ENCODE results near the gene ZW10.
"Not testable (repeated sequence)": the region's sequence is repeated elsewhere in the genome, so short reads cannot be mapped to it uniquely, and the experiment has no call there.

ZW10 gene

GRCh38 chr11:113725913-113726312 lies 47.6 kb downstream of the ZW10 start:
- no peak for TF ChIP-seq CTCF (conservative IDR thresholded peaks at IDR 0.05; ENCODE audit: low read depth, low read length)
- H3K4me3 ChIP-seq (ENCODE audit: low read depth, low read length): no peak overlapping the region
- DNase-seq (ENCODE audit: low read depth): no peak

- DNase-seq (ENCODE audit: low read depth): no peak
- H3K4me3 ChIP-seq (ENCODE audit: low read depth, low read length): no peak overlapping the region
- TF ChIP-seq CTCF (conservative IDR thresholded peaks at IDR 0.05; ENCODE audit: low read depth, low read length): peak; percentile 11
Observed at GRCh38 chr11:113725407-113725806, 48.1 kb downstream of the ZW10 start.

- no peak for TF ChIP-seq CTCF (conservative IDR thresholded peaks at IDR 0.05; ENCODE audit: low read depth, low read length)
- no peak for DNase-seq (ENCODE audit: low read depth)
- H3K4me3 ChIP-seq (ENCODE audit: low read depth, low read length): no peak overlapping the region
Observed at GRCh38 chr11:113724778-113725177, 48.7 kb downstream of the ZW10 start.

GRCh38 chr11:113723787-113724186 lies 49.7 kb downstream of the ZW10 start:
- TF ChIP-seq CTCF (conservative IDR thresholded peaks at IDR 0.05; ENCODE audit: low read depth, low read length): no peak
- no peak for DNase-seq (ENCODE audit: low read depth)
- no peak overlapping the region for H3K4me3 ChIP-seq (ENCODE audit: low read depth, low read length)

GRCh38 chr11:113722934-113723333 lies 50.6 kb downstream of the ZW10 start:
- TF ChIP-seq CTCF (conservative IDR thresholded peaks at IDR 0.05; ENCODE audit: low read depth, low read length): no peak
- no peak overlapping the region for H3K4me3 ChIP-seq (ENCODE audit: low read depth, low read length)
- DNase-seq (ENCODE audit: low read depth): no peak

GRCh38 chr11:113722221-113722620 lies 51.3 kb downstream of the ZW10 start:
- DNase-seq (ENCODE audit: low read depth): no peak
- H3K4me3 ChIP-seq (ENCODE audit: low read depth, low read length): no peak overlapping the region
- no peak for TF ChIP-seq CTCF (conservative IDR thresholded peaks at IDR 0.05; ENCODE audit: low read depth, low read length)

- H3K4me3 ChIP-seq (ENCODE audit: low read depth, low read length): no peak overlapping the region
- no peak for TF ChIP-seq CTCF (conservative IDR thresholded peaks at IDR 0.05; ENCODE audit: low read depth, low read length)
- DNase-seq (ENCODE audit: low read depth): peak; percentile 19
Observed at GRCh38 chr11:113721462-113722066, 51.9 kb downstream of the ZW10 start.

- H3K4me3 ChIP-seq (ENCODE audit: low read depth, low read length): not testable (repeated sequence)
Observed at GRCh38 chr11:113720478-113720877, 53.0 kb downstream of the ZW10 start.

More at GRCh38 chr11:113720478-113720877, 53.0 kb downstream of the ZW10 start:
- DNase-seq (ENCODE audit: low read depth): not testable (repeated sequence)

Measured in choroid plexus epithelial cell (primary cell).